Measurements from ENCODE around the gene OR11G2. TPM values are rescaled to one million over a fixed set of nuclear protein-coding genes. Genes with fewer than 3 reads are reported as not detected.

OR11G2 gene
- total RNA-seq, 2 donors from 2014 or later: not detected

- Histone ChIP-seq H3K27me3 (ENCODE audit: control insufficient read depth, insufficient read depth, low read length, poor library complexity, severe bottlenecking) (no peaks in the 10 kb centered on the region), H3K9me3 (ENCODE audit: control insufficient read depth, low read length) (peaks cover 77% of the 10 kb centered on the region), H3K9ac (ENCODE audit: extremely low read depth, low read length, poor library complexity, severe bottlenecking) (no peak overlapping the region), H3K27ac (ENCODE audit: low read depth, low read length) (no peak overlapping the region), H3K36me3 (ENCODE audit: control insufficient read depth, insufficient read depth, low read length) (no peaks in the 10 kb centered on the region), H3K4me1 (ENCODE audit: control insufficient read depth, insufficient read depth, low read length) (no peaks in the 10 kb centered on the region), H3K4me3 (ENCODE audit: low read length) (no peak overlapping the region)
- WGBS, 2 experiments (ENCODE audit: insufficient coverage in 1 of 2, insufficient read length in 1 of 2): 70 to 100% methylated on average over 1 to 2 of the region's 2 CpGs
- H3K4me3 Mint-ChIP-seq: no peak overlapping the region
- peaks cover 90% of the 10 kb centered on the region for H3K9me3 Mint-ChIP-seq
- H3K4me1 Mint-ChIP-seq: no peaks in the 10 kb centered on the region
- no peak for TF ChIP-seq CTCF (conservative IDR thresholded peaks at IDR 0.05)
- no peak for DNase-seq
- H3K27ac Mint-ChIP-seq: no peak overlapping the region
- no peaks in the 10 kb centered on the region for H3K27me3 Mint-ChIP-seq (ENCODE audit: insufficient read depth)
- H3K36me3 Mint-ChIP-seq (ENCODE audit: low read depth): no peaks in the 10 kb centered on the region
These were observed 10.8 kb upstream of the OR11G2 start for GRCh38 chr14:20179880-20180279.

GRCh38 chr14:20180486-20180885 is 10.2 kb upstream of the OR11G2 start:
- H3K9me3 ChIP-seq (ENCODE audit: control insufficient read depth, low read length): peaks cover 75% of the 10 kb centered on the region
- no peak for DNase-seq
- no peaks in the 10 kb centered on the region for H3K36me3 Mint-ChIP-seq (ENCODE audit: low read depth)
- 50 to 72% methylated on average over 2 of the region's 2 CpGs for WGBS, 2 experiments (ENCODE audit: insufficient coverage in 1 of 2, insufficient read length in 1 of 2)
- H3K36me3 ChIP-seq (ENCODE audit: control insufficient read depth, insufficient read depth, low read length): no peaks in the 10 kb centered on the region
- no peak overlapping the region for H3K27ac ChIP-seq (ENCODE audit: low read depth, low read length)
- no peak overlapping the region for H3K27ac Mint-ChIP-seq
- H3K4me1 ChIP-seq (ENCODE audit: control insufficient read depth, insufficient read depth, low read length): no peaks in the 10 kb centered on the region
- no peaks in the 10 kb centered on the region for H3K27me3 Mint-ChIP-seq (ENCODE audit: insufficient read depth)
- H3K4me1 Mint-ChIP-seq: no peaks in the 10 kb centered on the region
- peaks cover 87% of the 10 kb centered on the region for H3K9me3 Mint-ChIP-seq
- no peaks in the 10 kb centered on the region for H3K27me3 ChIP-seq (ENCODE audit: control insufficient read depth, insufficient read depth, low read length, poor library complexity, severe bottlenecking)
- H3K9ac ChIP-seq (ENCODE audit: extremely low read depth, low read length, poor library complexity, severe bottlenecking): no peak overlapping the region
- no peak for TF ChIP-seq CTCF (conservative IDR thresholded peaks at IDR 0.05)
- no peak overlapping the region for H3K4me3 Mint-ChIP-seq
- no peak overlapping the region for H3K4me3 ChIP-seq (ENCODE audit: low read length)

- no peak overlapping the region for H3K4me3 ChIP-seq (ENCODE audit: low read length)
- Mint-ChIP-seq H3K27me3 (ENCODE audit: insufficient read depth) (no peaks in the 10 kb centered on the region), H3K4me1 (no peaks in the 10 kb centered on the region), H3K9me3 (peaks cover 88% of the 10 kb centered on the region), H3K4me3 (no peak overlapping the region), H3K27ac (no peak overlapping the region), H3K36me3 (ENCODE audit: low read depth) (no peaks in the 10 kb centered on the region)
- peaks cover 85% of the 10 kb centered on the region for H3K9me3 ChIP-seq (ENCODE audit: control insufficient read depth, low read length)
- no peaks in the 10 kb centered on the region for H3K27me3 ChIP-seq (ENCODE audit: control insufficient read depth, insufficient read depth, low read length, poor library complexity, severe bottlenecking)
- 54 to 57% methylated on average over 5 of the region's 5 CpGs for WGBS, 2 experiments (ENCODE audit: insufficient coverage in 1 of 2, insufficient read length in 1 of 2)
- no peak overlapping the region for H3K27ac ChIP-seq (ENCODE audit: low read depth, low read length)
- H3K9ac ChIP-seq (ENCODE audit: extremely low read depth, low read length, poor library complexity, severe bottlenecking): no peak overlapping the region
- TF ChIP-seq CTCF (conservative IDR thresholded peaks at IDR 0.05): no peak
- H3K36me3 ChIP-seq (ENCODE audit: control insufficient read depth, insufficient read depth, low read length): no peaks in the 10 kb centered on the region
- DNase-seq: no peak
- no peaks in the 10 kb centered on the region for H3K4me1 ChIP-seq (ENCODE audit: control insufficient read depth, insufficient read depth, low read length)
These were observed 6.5 kb upstream of the OR11G2 start for GRCh38 chr14:20184181-20184580.
